HUES48 (cell line): ENCODE measurements around the gene ARMC5.
A peak's percentile ranks its signal among the peaks of the same experiment; 100 is the strongest.
"Not testable (repeated sequence)": the region's sequence is repeated elsewhere in the genome, so short reads cannot be mapped to it uniquely, and the experiment has no call there.

Experiments used
- H3K27ac ChIP-seq: one replicate; pipeline ENCODE4 v1.7.0; 2013; ENCODE audit warnings: low read depth, low read length, inconsistent platforms
- H3K27me3 ChIP-seq: 2 replicates; pipeline ENCODE4 v1.6.1; 2013; ENCODE audit warnings: mild to moderate bottlenecking, low read length; ENCODE audit not compliant: control insufficient read depth, insufficient read depth
- H3K36me3 ChIP-seq: 2 replicates; pipeline ENCODE4 v1.6.1; 2013; ENCODE audit warnings: low read length; ENCODE audit not compliant: control insufficient read depth, insufficient read depth
- H3K4me1 ChIP-seq: 2 replicates; pipeline ENCODE4 v1.6.1; 2013; ENCODE audit warnings: mild to moderate bottlenecking, low read length; ENCODE audit not compliant: control insufficient read depth, insufficient read depth
- H3K4me3 ChIP-seq: 2 replicates; pipeline ENCODE4 v1.5.1; 2013; ENCODE audit warnings: mild to moderate bottlenecking, low read depth, low read length
- H3K9ac ChIP-seq: 2 replicates; pipeline ENCODE4 v1.6.1; 2013; ENCODE audit warnings: mild to moderate bottlenecking, low read depth, low read length, moderate library complexity
- H3K9me3 ChIP-seq: 2 replicates; pipeline ENCODE4 v1.6.1; 2013; ENCODE audit warnings: low read length; ENCODE audit not compliant: control insufficient read depth, insufficient read depth

The ARMC5 gene

GRCh38 chr16:31483081-31483480, 23.8 kb downstream of the ARMC5 start, which contains the start of gene SLC5A2:
TSS of gene SLC5A2 (plus strand) at chr16:31483123. CDS start at chr16:31483137, 14 bp downstream.
- H3K9me3 ChIP-seq = no peaks in the 10 kb centered on the region

GRCh38 chr16:31484048-31484447, 24.7 kb downstream of the ARMC5 start:
- peaks cover 68% of the 10 kb centered on the region for H3K27me3 ChIP-seq
- not testable (repeated sequence) for H3K27ac ChIP-seq, H3K36me3 ChIP-seq, H3K4me1 ChIP-seq, H3K9me3 ChIP-seq, H3K9ac ChIP-seq, H3K4me3 ChIP-seq

More at GRCh38 chr16:31483081-31483480, 23.8 kb downstream of the ARMC5 start, which contains the start of gene SLC5A2:
- Histone ChIP-seq H3K9ac (no peak within 1 kb of the TSS), H3K4me1 (peaks cover 7% of the 10 kb centered on the region; the same call in 1 of the 2 replicates), H3K4me3 (no peak within 1 kb of the TSS), H3K27ac (no peak within 1 kb of the TSS), H3K36me3 (no peaks in the 10 kb centered on the region), H3K27me3 (peaks cover 58% of the 10 kb centered on the region)

- Histone ChIP-seq H3K36me3 (no peaks in the 10 kb centered on the region), H3K4me3 (no peak overlapping the region), H3K9me3 (no peaks in the 10 kb centered on the region), H3K9ac (no peak overlapping the region), H3K27me3 (peaks cover 71% of the 10 kb centered on the region), H3K27ac (no peak overlapping the region), H3K4me1 (peaks cover 7% of the 10 kb centered on the region; the same call in 1 of the 2 replicates)
Observed at GRCh38 chr16:31484491-31485171, 25.3 kb downstream of the ARMC5 start.

DNA sequence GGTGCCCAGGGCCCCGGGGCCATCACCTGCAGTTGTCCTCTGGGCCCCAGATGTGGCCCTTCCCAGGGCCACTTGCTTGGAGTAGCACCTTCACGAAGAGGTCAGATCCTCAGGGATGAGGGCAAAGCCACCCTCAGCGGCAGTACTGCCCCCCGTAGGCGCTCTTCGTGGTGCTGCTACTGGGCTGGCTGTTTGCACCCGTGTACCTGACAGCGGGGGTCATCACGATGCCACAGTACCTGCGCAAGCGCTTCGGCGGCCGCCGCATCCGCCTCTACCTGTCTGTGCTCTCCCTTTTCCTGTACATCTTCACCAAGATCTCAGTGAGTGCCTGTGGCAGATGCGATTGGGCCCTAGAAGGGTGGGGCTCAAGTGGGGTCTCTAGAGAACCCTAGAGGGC, 26.3 kb downstream of the ARMC5 start:
- H3K9ac ChIP-seq = no peak overlapping the region
- H3K9me3 ChIP-seq = no peaks in the 10 kb centered on the region
- peaks cover 70% of the 10 kb centered on the region for H3K27me3 ChIP-seq
- peaks cover 7% of the 10 kb centered on the region; the same call in 1 of the 2 replicates for H3K4me1 ChIP-seq
- H3K27ac ChIP-seq = no peak overlapping the region
- H3K4me3 ChIP-seq = no peak overlapping the region
- 0 out of 2 replicates have a peak, but pooled peaks cover under 1% of the 10 kb centered on the region for H3K36me3 ChIP-seq

GRCh38 chr16:31486045-31486444, 26.7 kb downstream of the ARMC5 start:
- Histone ChIP-seq H3K4me1 (peaks cover 7% of the 10 kb centered on the region; the same call in 1 of the 2 replicates), H3K27ac (no peak overlapping the region), H3K9ac (no peak overlapping the region), H3K9me3 (no peaks in the 10 kb centered on the region), H3K4me3 (no peak overlapping the region), H3K36me3 (peaks cover 5% of the 10 kb centered on the region; the same call in 1 of the 2 replicates), H3K27me3 (peaks cover 66% of the 10 kb centered on the region)

- H3K4me1 ChIP-seq = peaks cover 7% of the 10 kb centered on the region; the same call in 1 of the 2 replicates
- peak overlapping the region; percentile 66 for H3K4me3 ChIP-seq
- H3K9ac ChIP-seq = no peak overlapping the region
- H3K36me3 ChIP-seq = peaks cover 12% of the 10 kb centered on the region; the same call in 1 of the 2 replicates
- no peaks in the 10 kb centered on the region for H3K9me3 ChIP-seq
- peaks cover 60% of the 10 kb centered on the region for H3K27me3 ChIP-seq
- no peak overlapping the region for H3K27ac ChIP-seq
Observed at GRCh38 chr16:31487071-31487719, 27.9 kb downstream of the ARMC5 start.

- Histone ChIP-seq H3K36me3 (peaks cover 17% of the 10 kb centered on the region; the same call in 1 of the 2 replicates), H3K4me3 (peak overlapping the region; percentile 66), H3K9ac (no peak overlapping the region), H3K27ac (no peak overlapping the region), H3K27me3 (peaks cover 55% of the 10 kb centered on the region), H3K9me3 (no peaks in the 10 kb centered on the region), H3K4me1 (peaks cover 7% of the 10 kb centered on the region; the same call in 1 of the 2 replicates)
Observed at GRCh38 chr16:31487720-31488467, 28.6 kb downstream of the ARMC5 start.

- no peaks in the 10 kb centered on the region for H3K9me3 ChIP-seq
- H3K36me3 ChIP-seq = peaks cover 20% of the 10 kb centered on the region; the same call in 1 of the 2 replicates
- peaks cover 55% of the 10 kb centered on the region for H3K27me3 ChIP-seq
- H3K4me1 ChIP-seq = peaks cover 7% of the 10 kb centered on the region; the same call in 1 of the 2 replicates
- H3K4me3 ChIP-seq = peak overlapping the region; percentile 66
- no peak overlapping the region for H3K9ac ChIP-seq
- no peak overlapping the region for H3K27ac ChIP-seq
Observed at GRCh38 chr16:31488468-31489297, 29.4 kb downstream of the ARMC5 start.

DNA sequence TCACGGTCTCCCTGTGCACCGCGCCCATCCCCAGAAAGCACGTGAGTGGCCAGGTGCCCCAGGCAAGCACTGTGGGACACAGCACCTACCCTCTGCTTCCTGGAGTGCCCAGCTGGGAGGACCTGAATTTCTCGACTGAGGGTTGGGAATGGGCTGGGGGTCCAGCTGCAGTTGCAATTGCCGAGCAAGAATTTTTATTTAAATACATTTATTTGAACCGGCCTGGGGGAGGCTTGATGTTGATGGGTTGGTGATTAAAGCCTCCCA, 29.9 kb downstream of the ARMC5 start:
- Histone ChIP-seq H3K9ac (no peak overlapping the region), H3K27me3 (peaks cover 55% of the 10 kb centered on the region), H3K4me1 (peaks cover 7% of the 10 kb centered on the region; the same call in 1 of the 2 replicates), H3K27ac (no peak overlapping the region), H3K9me3 (no peaks in the 10 kb centered on the region), H3K36me3 (peaks cover 20% of the 10 kb centered on the region; the same call in 1 of the 2 replicates), H3K4me3 (no peak overlapping the region)
